ENCODE results near the gene TMEM253. TPM values are rescaled to one million over a fixed set of nuclear protein-coding genes. Genes with fewer than 3 reads are reported as not detected.

Gene TMEM253
- total RNA-seq (2022; extraction: Qiagen RNA extraction; ENCODE audit: low read depth) = 0.40 to 1.1 TPM (median 0.80 TPM) in 5 replicates

DNA sequence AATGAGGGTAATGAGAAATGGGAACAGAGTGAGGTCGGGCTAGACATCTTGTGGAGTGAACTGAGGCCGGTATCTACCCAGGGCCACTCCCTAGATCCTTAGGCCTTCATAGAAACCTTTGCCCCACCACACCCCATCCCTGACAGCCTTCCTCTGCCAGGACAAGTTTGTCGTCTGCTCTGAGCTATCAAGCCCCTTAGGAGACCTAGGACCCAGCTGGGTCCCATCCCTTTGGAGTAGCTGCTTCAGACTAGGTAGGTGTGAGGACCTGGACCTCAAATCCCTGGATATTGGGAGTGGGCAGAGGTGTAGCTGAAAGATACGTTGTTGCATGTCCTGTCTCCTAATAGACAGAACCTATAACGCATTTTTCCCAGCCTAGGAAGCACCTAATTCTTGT is at the start of gene TMEM253:
Gene TMEM253 (plus strand): TSS at position 136 of the 400 bp plus-strand sequence. CDS start 278 bp downstream, outside the sequence.

DNA sequence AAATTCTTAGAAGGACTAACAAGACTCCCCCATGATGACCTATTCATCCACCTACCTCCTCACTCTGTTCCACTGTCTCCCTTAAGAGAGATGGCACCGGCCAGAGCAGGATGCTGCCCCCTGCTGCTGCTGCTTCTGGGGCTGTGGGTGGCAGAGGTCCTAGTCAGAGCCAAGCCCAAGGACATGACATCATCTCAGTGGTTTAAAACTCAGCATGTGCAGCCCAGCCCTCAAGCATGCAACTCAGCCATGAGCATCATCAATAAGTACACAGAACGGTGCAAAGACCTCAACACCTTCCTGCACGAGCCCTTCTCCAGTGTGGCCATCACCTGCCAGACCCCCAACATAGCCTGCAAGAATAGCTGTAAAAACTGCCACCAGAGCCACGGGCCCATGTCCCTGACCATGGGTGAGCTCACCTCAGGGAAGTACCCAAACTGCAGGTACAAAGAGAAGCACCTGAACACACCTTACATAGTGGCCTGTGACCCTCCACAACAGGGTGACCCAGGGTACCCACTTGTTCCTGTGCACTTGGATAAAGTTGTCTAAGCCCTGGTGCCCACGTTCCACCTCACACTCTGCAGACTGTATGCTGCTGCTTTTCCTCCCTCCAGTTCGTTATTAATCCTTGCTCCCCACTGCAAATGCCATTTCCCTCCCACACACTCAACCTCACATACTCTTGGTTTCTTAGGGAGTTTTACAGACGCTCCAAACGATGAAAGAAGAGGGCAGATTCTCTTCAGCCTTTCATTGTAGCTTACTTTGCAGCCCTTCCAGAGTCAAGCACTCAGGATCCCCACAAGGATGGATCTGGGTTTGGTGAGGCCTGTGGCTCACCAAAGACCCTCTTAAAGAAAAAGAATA is 42.8 kb upstream of the TMEM253 start, which contains the start of gene RNASE8:
Gene RNASE8 (plus strand): TSS at position 20 of the 873 bp plus-strand sequence. CDS start 71 bp downstream, at position 91.

DNA sequence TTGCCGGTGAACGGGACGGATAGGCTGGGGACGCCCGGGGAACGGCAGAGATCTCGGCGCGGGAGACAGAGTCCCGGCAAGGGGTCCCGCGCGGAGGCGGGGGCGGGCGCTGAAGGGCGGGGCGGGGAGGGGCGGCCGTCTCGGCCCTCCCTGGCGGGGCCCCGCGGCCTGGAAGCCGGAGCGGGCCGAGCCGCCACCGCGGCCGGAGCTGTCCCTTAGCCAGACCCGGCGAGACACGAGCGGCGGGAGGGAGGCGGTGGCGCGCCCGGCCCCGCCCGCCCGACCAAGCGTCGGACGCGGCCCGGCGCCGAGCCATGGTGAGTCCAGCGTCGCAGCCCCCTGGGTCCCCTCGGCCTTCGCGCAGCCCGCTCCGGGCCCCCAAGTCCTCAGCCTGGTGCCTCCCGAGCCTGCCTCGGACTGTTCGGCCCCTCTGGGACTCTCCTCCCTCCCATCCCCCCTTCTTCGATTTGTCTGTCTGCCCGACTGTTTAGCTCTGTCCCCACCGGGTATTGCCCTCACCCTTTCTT is 30.7 kb upstream of the TMEM253 start, which contains the start of gene ARHGEF40:
Gene ARHGEF40 (plus strand): TSS at position 222 of the 527 bp plus-strand sequence. CDS start 93 bp downstream, at position 315.

GRCh38 chr14:21098076-21098891 is 2.6 kb upstream of the TMEM253 start, which contains the start of gene ZNF219:
Gene ZNF219, minus strand, starts transcription at chr14:21098655. Its CDS starts 5,064 bp downstream, at chr14:21093591.

Other genes starting within 250 kb of the TMEM253 start
- gene RNASE3, start 209.7 kb upstream of the TMEM253 start, total RNA-seq (2022; extraction: Qiagen RNA extraction; ENCODE audit: low read depth) = not detected in 5 replicates
- gene RNASE2, start 145.6 kb upstream of the TMEM253 start, total RNA-seq (2022; extraction: Qiagen RNA extraction; ENCODE audit: low read depth) = not detected in 5 replicates
- 69.5 to 77.9 TPM (median 73.5 TPM) in 5 replicates for gene METTL17, start 111.1 kb upstream of the TMEM253 start, total RNA-seq (2022; extraction: Qiagen RNA extraction; ENCODE audit: low read depth)
- gene SLC39A2, start 101.8 kb upstream of the TMEM253 start, total RNA-seq (2022; extraction: Qiagen RNA extraction; ENCODE audit: low read depth) = not detected in 5 replicates
- 2.5 to 3.5 TPM (median 3.1 TPM) in 5 replicates for gene NDRG2, start 76.0 kb upstream of the TMEM253 start, total RNA-seq (2022; extraction: Qiagen RNA extraction; ENCODE audit: low read depth)
- not detected in 5 replicates for gene TPPP2, start 70.8 kb upstream of the TMEM253 start, total RNA-seq (2022; extraction: Qiagen RNA extraction; ENCODE audit: low read depth)
- gene RNASE13, start 66.3 kb upstream of the TMEM253 start, total RNA-seq (2022; extraction: Qiagen RNA extraction; ENCODE audit: low read depth) = not detected in 5 replicates
- gene RNASE7, start 58.7 kb upstream of the TMEM253 start, total RNA-seq (2022; extraction: Qiagen RNA extraction; ENCODE audit: low read depth) = not detected in 5 replicates
- gene RNASE8, start 43.2 kb upstream of the TMEM253 start, total RNA-seq (2022; extraction: Qiagen RNA extraction; ENCODE audit: low read depth) = not detected in 5 replicates
- gene ARHGEF40, start 30.8 kb upstream of the TMEM253 start, total RNA-seq (2022; extraction: Qiagen RNA extraction; ENCODE audit: low read depth) = 9.2 to 13.5 TPM (median 12.9 TPM) in 5 replicates
- gene ZNF219, start 2.4 kb upstream of the TMEM253 start, total RNA-seq (2022; extraction: Qiagen RNA extraction; ENCODE audit: low read depth) = 21.2 to 30.3 TPM (median 29.2 TPM) in 5 replicates
- gene OR5AU1, start 55.0 kb downstream of the TMEM253 start, total RNA-seq (2022; extraction: Qiagen RNA extraction; ENCODE audit: low read depth) = 0.02 TPM in 1 of 5 replicates, not detected in the others
- gene HNRNPC, start 168.4 kb downstream of the TMEM253 start, total RNA-seq (2022; extraction: Qiagen RNA extraction; ENCODE audit: low read depth) = 789 to 1,071 TPM (median 851 TPM) in 5 replicates
- 0.21 to 0.51 TPM (median 0.34 TPM) in 5 replicates for gene RPGRIP1, start 179.0 kb downstream of the TMEM253 start, total RNA-seq (2022; extraction: Qiagen RNA extraction; ENCODE audit: low read depth)